Cardiac fibroblast (primary cell): ENCODE results near the gene RNF10.
"Not testable (repeated sequence)": the region's sequence is repeated elsewhere in the genome, so short reads cannot be mapped to it uniquely, and the experiment has no call there.

Source experiments
- DNase-seq, 2 donors: peaks; one replicate each; pipeline versions ENCODE4 v3.0.0 to v3.0.0-alpha.2; 2010; ENCODE audit warnings: low read depth in 2 of 2
- H3K4me3 ChIP-seq, 2 donors: replicated peaks in 1 of 2; 1 replicate in 1 of 2; 2 replicates in 1 of 2; pipeline ENCODE4 v1.5.1; 2011; ENCODE audit warnings: low read depth in 2 of 2, low read length in 2 of 2, mild to moderate bottlenecking in 2 of 2, moderate library complexity in 1 of 2
- CTCF ChIP-seq: IDR thresholded peaks from one replicate; pipeline ENCODE4 v1.5.1; 2011; ENCODE audit warnings: low read depth, mild to moderate bottlenecking, low read length, inconsistent platforms

RNF10 gene

DNA sequence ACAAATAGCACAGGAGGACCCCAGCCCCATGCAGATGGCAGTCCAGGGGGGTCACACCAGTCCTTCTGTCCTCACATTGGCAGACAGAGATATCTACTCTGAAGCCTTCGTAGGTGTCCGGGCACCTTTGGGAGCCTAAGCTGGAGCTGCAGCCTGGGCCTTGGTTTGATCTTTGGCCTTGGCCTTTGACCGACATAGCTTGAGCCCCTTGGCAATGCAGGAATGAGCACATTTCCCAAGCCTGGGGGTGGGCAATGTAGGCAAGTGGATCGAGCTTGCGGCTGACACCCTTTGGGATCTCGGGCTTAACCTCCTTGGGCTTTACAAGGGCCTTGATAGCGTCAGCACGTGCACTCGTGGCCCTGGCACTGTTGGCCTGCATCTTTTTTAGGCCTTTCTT lies 11.6 kb upstream of the RNF10 start:
- H3K4me3 ChIP-seq, result no peak overlapping the region
- TF ChIP-seq CTCF, result no peak
- DNase-seq, result no peak

GRCh38 chr12:120528861-120529525 lies 5.2 kb upstream of the RNF10 start, which contains the start of gene COQ5:
Gene COQ5 (minus strand): TSS chr12:120529158. CDS start chr12:120529141, 17 bp downstream.
- peak; percentile 86 to 87 for DNase-seq
- peak within 1 kb of the TSS; percentile 79 to 89 for H3K4me3 ChIP-seq
- no peak for TF ChIP-seq CTCF

DNA sequence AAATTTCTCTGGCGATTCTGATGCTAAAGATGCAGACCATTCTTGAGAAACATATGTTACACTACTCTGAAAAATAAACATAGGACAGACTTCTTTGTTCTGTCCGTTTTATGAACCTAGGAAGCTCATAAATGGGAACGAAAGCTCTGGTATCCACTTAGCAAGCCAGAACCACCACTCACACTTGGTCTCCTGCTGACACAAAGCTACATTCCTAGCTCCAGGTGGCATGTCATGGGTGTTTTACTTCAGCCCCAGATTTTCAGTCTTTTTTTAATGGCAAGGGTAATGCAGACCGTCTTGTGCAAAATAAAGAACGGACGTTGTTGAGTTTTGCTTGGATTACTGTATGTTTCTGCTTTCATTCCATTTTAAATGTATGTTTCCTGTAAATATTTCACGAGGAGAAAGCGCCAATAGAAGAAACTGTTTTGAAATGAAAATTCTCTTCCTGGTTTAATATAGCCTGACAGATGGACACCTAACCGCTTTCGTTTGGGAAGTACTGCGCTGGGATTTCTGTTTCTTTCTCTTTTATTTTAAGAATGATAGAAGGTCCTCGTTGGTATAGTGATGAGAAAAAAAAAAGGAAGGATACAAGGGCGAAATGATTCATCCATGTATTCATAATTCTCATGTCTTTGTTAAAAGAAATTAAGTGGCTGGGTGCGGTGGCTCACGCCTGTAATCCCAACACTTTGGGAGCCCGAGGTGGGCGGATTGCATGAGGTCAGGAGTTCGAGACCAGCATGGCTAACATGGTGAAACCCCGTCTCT lies 4.3 kb upstream of the RNF10 start:
- no peak for TF ChIP-seq CTCF
- DNase-seq, result peak; percentile 39 to 41

GRCh38 chr12:120530418-120530761 lies 3.8 kb upstream of the RNF10 start:
- not testable (repeated sequence) for DNase-seq, H3K4me3 ChIP-seq

More for the DNA sequence above, 4.3 kb upstream of the RNF10 start:
- no peak overlapping the region for H3K4me3 ChIP-seq

GRCh38 chr12:120532701-120533238 lies 1.4 kb upstream of the RNF10 start:
- DNase-seq, result no peak
- no peak for TF ChIP-seq CTCF
- no peak overlapping the region for H3K4me3 ChIP-seq

- DNase-seq, result peak; percentile 70 to 87
- no peak for TF ChIP-seq CTCF
- H3K4me3 ChIP-seq, result peak overlapping the region; percentile 97
Observed at GRCh38 chr12:120534703-120535655, 823 bp downstream of the RNF10 start.
